ENCODE data around the gene GRP. TPM values are rescaled to one million over a fixed set of nuclear protein-coding genes. Genes with fewer than 3 reads are reported as not detected.

The GRP gene
- total and polyA plus RNA-seq, 2 of the 4 experiments (the other 2 are of a cell fraction): not detected

DNA sequence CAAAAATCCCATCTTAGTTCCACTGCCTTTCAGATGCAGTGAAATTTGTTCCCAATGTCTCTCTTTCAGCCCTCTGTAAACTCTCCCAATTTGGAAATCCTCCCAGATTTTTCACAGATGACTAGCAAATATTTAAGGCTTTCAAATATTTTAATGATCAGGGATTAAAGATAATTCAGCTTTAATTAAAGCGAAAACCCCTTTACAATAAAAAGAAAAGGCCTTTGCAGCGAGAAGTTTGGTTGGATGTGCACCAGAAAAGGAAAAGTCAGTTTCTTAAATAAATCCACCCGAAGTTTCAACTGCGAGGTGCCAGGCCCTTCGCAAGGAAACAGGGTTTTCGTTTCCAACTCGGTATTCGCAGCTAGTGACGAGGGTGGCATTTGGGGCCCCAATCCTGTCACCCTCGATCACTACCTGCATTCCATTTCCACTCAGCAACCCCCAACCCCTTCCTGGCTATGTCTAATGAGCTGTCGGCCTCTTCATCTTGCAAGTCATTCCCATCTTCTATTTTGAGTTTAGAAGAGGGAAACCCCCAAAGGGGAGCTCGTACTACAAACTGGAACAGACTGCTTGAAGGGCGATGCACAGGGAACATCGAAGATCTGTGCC lies 51.8 kb downstream of the GRP start:
- no peaks in the 10 kb centered on the region for H3K36me3 ChIP-seq (ENCODE audit: control insufficient read depth, insufficient read depth, low read length)
- dilution Hi-C loops (cut with HindIII; ENCODE audit: low sequenced_read_pairs, unreplicated experiment) (no loop called here), in situ Hi-C loops (cut with MboI; ENCODE audit: low sequenced_read_pairs) (no loop called here), intact Hi-C loops (cut with micrococcal nuclease) (loop anchor here (5.0 kb wide), 1 partner anchor 134 kb away; the partner anchor contains the start of gene SEC11C)
- H3K18ac ChIP-seq (ENCODE audit: low read depth, low read length): no peak overlapping the region
- TF ChIP-seq, protein P1, sequence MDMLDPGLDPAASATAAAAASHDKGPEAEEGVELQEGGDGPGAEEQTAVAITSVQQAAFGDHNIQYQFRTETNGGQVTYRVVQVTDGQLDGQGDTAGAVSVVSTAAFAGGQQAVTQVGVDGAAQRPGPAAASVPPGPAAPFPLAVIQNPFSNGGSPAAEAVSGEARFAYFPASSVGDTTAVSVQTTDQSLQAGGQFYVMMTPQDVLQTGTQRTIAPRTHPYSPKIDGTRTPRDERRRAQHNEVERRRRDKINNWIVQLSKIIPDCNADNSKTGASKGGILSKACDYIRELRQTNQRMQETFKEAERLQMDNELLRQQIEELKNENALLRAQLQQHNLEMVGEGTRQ (IDR thresholded peaks at IDR 0.05; ENCODE audit: low read depth, low read length): no peak
- TF ChIP-seq NFE2L2 (IDR thresholded peaks at IDR 0.05; ENCODE audit: low read depth, low read length): no peak
- TF ChIP-seq CEBPB (IDR thresholded peaks at IDR 0.05; ENCODE audit: low read depth, low read length): no peak
- no peak for TF ChIP-seq SMC3 (IDR thresholded peaks at IDR 0.05; ENCODE audit: low read depth, low read length)
- WGBS, 2 experiments (ENCODE audit: extremely low coverage in 2 of 2, insufficient read length in 1 of 2): 8% methylated on average over 2 of the region's 14 CpGs; no CpG with 5 or more reads in 1 of the 2 experiments
- no peaks in the 10 kb centered on the region for H3K4me1 ChIP-seq (ENCODE audit: control insufficient read depth, insufficient read depth, low read length)
- no peak overlapping the region for H2AK5ac ChIP-seq (ENCODE audit: low read depth, low read length)
- no peak overlapping the region for H3K9ac ChIP-seq (ENCODE audit: low read depth, low read length)
- no TSS peak for BruUV-seq (replicated peaks)
- no peak overlapping the region for H2BK20ac ChIP-seq (ENCODE audit: low read depth, low read length)
- H3K4me3 ChIP-seq (ENCODE audit: insufficient read depth, low read depth, low read length): no peak overlapping the region
- H3K56ac ChIP-seq (ENCODE audit: extremely low read depth, insufficient read depth, low read length): no peak overlapping the region
- peaks cover 17% of the 10 kb centered on the region for H3K9me3 ChIP-seq (ENCODE audit: control insufficient read depth, insufficient read depth, low read length)
- no peak overlapping the region for H3K27ac ChIP-seq (ENCODE audit: insufficient read depth, low read length)
- ChIA-PET CTCF (no interaction called here), POLR2A (ENCODE audit: unreplicated experiment) (interaction anchor here (0.6 kb wide), 1 partner anchor 738 kb away, joined by 5 read pairs; no protein-coding TSS in a partner anchor)
- no peak overlapping the region for H4K5ac ChIP-seq (ENCODE audit: low read depth, low read length)
- DNase-seq: no peak
- H3K4ac ChIP-seq (ENCODE audit: low read depth, low read length): no peak overlapping the region
- H3K23ac ChIP-seq (ENCODE audit: low read depth, low read length): no peak overlapping the region
- H4K91ac ChIP-seq (ENCODE audit: insufficient read depth, low read depth, low read length): no peak overlapping the region
- no peak for ATAC-seq (ENCODE audit: low read depth)
- no peaks in the 10 kb centered on the region for H3K79me1 ChIP-seq (ENCODE audit: low read depth in 1 of 2, low read length in 2 of 2)
- no peak overlapping the region for H2BK5ac ChIP-seq (ENCODE audit: low read depth, low read length, poor library complexity, severe bottlenecking)
- H3K14ac ChIP-seq (replicated peaks; ENCODE audit: low read depth, low read length): no peak overlapping the region
- H3K27me3 ChIP-seq (ENCODE audit: control insufficient read depth, insufficient read depth, low read length): peaks cover 97% of the 10 kb centered on the region
- H2BK120ac ChIP-seq (ENCODE audit: low read depth, low read length): no peak overlapping the region
- no peak overlapping the region; the same call in 1 of the 2 replicates for H3K4me2 ChIP-seq (ENCODE audit: low read depth, low read length)
- H2BK15ac ChIP-seq (ENCODE audit: low read depth, low read length): no peak overlapping the region
- H3K9me1 ChIP-seq (ENCODE audit: insufficient read depth, low read length): no peaks in the 10 kb centered on the region
- no peak overlapping the region for H2AK9ac ChIP-seq (replicated peaks; ENCODE audit: low read depth, low read length, poor library complexity)
- H4K8ac ChIP-seq (ENCODE audit: low read depth in 2 of 2, low read length in 2 of 2): no peak overlapping the region
- no peak overlapping the region for H2AFZ ChIP-seq (replicated peaks; ENCODE audit: low read length, poor library complexity)
- H4K20me1 ChIP-seq (ENCODE audit: insufficient read depth, low read length): peaks cover 3% of the 10 kb centered on the region; the same call in 1 of the 2 replicates
